Suppressor macrophage (primary cell): Measurements from ENCODE around the gene EEF1AKMT2.
A peak's percentile ranks its signal among the peaks of the same experiment; 100 is the strongest.
"Not testable (repeated sequence)": the region's sequence is repeated elsewhere in the genome, so short reads cannot be mapped to it uniquely, and the experiment has no call there.

ENCODE experiments used
- DNase-seq, 4 experiments: peaks; one replicate each; pipeline ENCODE4 v3.0.0-alpha.2; 2020 to 2022

EEF1AKMT2 gene

DNA sequence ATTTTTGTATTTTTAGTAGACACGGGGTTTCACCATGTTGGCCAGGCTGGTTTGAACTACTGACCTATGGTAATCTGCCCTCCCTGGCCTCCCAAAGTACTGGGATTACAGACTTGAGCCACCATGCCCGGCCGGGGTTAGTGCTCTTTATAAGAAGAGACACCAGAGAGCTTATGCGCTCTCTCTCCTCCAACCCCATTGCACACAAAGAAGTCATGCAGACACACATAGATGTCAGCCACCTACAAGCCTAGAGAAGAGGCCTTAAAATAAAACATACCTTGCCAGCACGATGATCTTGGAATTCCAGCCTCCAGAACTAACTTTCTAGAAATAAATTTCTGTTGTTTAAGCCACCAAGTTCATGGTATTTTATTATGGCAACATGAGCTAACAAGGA, 37.5 kb downstream of the EEF1AKMT2 start:
- DNase-seq: no peak

- no peak for DNase-seq
These were observed 42.6 kb downstream of the EEF1AKMT2 start for GRCh38 chr10:124748953-124749645.

DNA sequence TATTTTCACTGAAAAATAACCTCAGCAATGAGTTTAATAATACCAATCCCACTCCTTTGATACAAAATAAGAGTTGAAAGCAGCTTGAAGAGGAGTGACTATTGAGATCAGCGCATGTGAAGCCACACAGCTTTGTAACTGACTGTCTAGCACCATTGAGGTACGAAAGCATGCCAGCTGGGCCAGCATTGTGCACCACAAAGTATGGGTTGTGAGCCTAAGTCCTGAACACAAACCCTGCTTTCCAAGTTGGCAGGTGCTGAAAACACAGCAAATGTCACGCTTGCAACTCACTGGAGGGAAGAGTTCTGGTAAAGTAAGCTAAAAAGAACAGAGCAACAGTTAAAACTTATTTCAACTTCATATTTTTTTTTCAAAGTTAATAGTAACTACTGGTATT, 43.5 kb downstream of the EEF1AKMT2 start:
- no peak for DNase-seq

DNA sequence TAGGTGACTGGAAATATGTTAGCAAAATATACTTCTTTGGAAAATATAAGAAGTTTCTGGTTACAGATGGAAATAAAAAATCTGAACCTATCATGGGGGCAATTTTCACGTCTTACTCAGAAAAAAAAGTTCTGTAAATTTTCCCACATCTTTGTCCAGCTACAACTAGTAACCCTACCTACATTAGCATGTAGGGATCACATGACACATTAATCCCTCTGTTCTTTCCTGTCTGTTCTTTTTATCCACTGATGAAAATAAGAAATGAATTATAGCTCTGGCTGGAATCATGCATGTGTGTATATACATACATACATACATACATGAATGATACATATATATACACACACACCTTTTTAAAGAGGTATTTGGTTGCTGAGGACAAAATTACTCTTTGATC, 43.9 kb downstream of the EEF1AKMT2 start:
- DNase-seq: no peak

DNA sequence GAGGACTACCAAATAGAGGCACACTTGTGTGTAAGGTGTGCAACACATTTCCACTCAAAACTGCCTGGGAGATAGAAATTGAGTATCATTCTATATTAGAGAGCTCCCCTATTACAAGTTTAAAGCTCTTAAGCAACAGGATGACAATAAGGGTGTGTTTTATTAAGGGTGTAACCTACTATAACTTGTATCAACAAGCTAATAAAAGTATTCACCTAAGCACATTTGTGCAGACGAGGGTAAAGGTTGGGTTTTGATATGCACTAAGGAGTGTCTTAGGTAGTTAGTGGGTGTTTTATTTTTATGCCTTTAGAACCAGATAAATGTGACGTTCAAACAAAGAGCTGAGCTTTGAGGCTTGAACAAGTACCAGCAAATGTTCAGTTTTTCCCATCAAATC, 44.7 kb downstream of the EEF1AKMT2 start:
- DNase-seq: no peak

GRCh38 chr10:124746447-124746846, 45.2 kb downstream of the EEF1AKMT2 start:
- DNase-seq: not testable (repeated sequence)

DNA sequence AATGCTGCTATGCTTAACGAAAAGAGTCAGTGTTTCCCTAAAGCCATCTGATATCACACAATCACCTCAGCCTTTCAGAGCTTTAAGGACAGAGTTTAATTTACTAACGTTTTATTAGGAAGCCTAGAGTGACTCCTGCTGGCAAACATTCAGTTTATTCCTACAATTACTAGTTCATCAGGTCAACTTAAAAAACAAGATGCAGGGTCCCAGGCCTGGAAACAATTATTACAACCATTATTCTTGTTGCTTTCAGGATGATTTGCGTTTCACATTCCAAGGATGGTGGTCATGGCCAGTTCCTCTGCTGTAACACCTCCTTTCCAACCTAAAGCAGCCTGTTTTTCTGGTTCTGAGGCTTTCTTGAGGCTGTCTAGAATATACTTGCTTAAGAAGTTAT, 46.0 kb downstream of the EEF1AKMT2 start:
- peak; percentile 42 to 81 (median 68) for DNase-seq

GRCh38 chr10:124745252-124745651, 46.4 kb downstream of the EEF1AKMT2 start:
- DNase-seq: no peak

DNA sequence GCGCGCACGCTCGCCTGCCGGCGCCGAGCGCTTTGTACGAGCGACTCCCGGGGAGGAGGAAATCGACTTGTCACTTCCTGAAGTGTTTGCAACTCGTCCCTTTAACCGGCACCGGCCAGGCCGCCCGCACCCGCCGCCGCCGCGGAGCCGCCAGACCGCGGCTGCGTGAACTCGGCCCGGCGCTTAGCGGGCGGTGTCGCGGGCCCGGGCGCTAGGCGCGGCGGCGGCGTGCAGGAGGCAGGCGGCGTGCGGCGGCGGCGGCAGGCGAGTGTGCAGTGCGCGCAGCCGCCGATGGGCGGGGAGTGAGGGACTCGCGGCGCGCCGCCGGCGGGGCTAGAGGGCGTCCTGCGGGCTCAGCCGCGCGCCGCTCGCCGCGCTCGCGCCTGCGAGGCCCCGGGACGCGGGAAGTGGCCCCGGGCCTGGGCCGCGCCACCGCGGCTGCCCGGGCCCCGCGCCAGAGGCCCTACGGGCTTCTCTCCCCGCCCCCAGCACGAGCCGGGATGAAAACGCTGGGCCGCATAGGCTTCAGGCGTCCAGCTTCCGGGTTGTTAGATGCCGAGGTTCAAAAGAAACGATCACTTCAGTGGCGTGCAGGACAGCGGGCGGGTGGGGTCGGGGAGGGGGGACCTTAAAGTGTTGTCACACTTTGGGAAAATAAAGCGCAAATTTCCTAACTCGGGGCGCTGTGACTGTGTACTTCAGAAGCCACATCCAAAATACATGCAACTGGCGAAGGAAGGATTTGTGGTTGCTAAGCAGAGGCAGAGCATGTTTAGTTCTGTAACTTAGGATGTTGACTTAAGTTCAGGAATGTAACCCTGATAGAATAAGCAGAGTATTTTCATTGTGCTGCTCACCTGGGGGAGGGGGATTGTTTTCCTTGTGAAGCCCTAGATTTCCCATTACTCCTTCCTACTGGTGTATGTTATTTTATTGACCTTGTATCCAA, 47.3 kb downstream of the EEF1AKMT2 start, which contains the start of gene FAM53B:
TSS of gene FAM53B (minus strand) at position 277 of the 949 bp plus-strand sequence. CDS start 37,665 bp downstream, outside the sequence.
- peak; percentile 89 to 97 (median 94) for DNase-seq

DNA sequence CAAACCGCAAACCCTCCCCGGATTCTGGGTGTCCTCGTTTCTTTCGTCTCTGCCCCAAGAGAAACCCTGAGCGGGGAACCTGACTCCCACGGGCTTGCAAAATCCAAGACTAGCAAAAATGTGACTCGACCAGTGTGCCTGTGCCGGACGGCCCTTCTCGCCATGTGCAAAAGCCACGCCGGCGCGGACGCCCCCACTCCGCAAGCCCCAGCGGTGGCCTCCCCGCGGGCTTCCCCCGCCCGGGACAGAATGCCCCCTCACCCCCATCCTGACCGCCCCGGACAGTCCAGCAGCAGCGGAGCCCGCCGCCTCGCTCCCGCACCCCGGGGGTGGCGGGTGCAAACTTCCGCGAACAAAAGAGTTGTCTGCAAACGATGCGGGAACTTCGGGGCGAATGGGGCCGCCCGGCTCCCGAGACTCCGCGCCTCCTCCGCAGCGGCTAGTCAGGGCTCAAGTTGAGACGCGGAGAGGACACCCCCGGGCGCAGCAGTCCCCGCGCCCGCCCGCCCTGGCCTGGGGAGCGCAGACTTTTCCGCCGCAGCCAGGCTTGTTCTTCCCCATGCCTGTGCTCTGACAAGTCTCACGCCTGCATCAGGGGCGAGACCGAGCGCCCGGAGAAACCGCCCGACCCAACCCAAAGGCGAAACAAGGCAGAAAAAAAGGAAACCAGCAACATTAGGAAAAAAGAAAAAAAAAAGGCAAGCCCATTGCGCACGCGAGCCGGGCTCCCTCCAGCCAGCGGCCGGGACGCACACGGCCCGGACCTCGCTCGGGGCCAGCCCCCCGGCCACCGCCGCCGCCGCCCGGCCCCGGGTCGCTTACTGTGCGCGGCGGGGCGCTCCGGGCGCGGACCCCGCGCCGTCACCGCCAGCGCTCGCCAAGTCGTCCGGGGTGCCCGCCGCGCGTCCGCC, 48.2 kb downstream of the EEF1AKMT2 start:
- peak; percentile 58 to 78 (median 74) for DNase-seq

DNA sequence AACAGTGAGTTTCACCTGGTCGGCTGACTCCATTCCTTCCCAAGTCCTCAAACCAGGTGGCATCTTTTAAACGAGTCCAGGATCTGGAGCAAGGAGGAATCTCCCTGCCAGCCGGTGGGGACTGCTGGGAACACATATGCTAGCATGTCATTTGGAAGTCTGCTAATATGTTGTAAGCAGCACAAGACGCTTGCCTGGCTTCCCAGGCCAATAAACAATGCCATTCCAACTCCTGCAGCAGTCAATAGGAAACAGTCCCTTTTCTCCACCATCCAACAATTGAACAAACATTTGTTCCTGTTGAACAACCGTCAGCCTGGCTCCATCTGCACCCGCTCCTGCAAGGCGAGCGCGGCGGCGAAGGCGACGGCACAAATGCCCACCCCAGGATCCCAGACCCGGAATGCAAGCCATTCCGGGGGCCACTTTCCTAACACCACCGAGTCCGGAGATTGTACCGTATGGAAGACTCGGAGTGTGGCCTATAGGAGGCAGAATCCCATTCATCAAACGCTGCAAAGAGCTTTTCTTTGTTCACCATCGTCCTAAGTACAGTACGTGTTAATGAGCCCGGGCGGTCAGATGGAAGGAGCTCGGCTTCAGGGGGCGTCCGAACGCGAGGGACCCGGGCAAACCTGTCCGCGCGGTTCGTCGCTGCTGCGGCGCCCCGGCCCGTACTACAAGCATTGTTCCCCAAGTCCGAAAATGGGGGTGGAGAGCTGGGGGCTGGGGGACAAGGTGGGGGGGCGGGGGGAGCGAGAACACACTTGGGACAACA, 49.1 kb downstream of the EEF1AKMT2 start:
- DNase-seq: peak; percentile 19 to 54 (median 28)

- DNase-seq: peak in 1 of 4 experiments; percentile 20
These were observed 49.7 kb downstream of the EEF1AKMT2 start for GRCh38 chr10:124741922-124742412.

GRCh38 chr10:124741281-124741921, 50.3 kb downstream of the EEF1AKMT2 start:
- peak; percentile 87 to 91 (median 89) for DNase-seq

DNA sequence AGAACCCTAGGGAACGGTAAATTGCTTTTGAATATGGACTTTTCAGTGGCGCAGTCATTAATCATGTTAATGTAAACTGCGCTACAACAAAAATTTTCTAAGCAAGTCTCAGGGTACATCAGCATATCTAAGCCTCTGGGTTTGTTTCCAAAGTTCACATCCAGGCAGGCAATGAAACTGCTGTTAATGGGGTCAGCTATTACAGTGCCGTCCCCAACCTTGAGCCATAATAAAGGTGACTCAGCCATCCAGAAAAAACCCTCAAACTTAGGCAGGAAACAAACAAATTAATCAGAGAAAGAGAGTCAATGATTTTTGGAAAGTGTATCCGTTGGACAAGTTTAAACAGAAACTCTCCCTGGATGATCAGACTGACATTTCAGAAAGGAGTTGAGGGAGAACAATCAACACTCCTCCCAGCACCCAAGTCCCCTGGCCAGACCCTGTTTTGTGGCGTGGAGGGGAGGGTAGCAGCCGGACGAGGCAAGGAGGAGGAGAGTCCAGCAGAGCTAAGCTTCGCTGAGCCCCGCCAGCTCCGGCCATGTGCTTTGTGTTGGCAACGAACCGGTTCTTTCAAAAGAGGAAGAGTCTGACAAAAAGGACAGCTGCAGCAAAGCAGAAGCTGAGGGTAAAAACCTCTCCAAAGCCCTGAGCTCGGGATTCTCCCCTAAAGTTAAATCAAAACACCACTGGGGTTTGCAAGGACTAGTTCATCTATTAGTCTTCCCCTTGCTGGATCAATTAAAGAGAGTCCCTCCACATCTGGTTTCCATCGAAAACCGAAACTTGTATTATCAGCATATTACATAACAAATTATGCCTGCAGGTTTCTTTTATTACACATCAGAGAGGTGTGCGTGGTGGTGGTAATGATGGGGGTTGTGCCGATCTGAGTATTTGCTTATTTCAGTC, 51.1 kb downstream of the EEF1AKMT2 start:
- DNase-seq: peak; percentile 82 to 91 (median 90)

DNA sequence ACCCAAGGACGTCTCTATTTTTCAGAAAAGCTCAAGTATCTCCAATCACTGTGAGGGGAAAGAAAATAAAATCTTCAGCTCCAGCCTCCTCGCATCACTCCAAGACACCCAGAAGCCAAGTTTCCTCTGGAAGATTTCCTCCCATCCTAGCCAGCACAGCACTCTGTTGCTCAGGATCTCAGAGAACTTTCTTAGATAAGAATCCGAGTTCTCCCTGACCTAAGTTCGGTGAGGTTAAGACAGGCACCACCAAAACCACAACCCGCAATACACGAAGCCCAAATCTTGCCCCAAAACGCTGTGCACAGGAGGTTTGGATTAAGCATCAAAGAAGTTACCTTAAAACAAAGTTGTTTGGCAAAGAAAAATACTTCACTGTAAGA, 51.7 kb downstream of the EEF1AKMT2 start:
- DNase-seq: no peak

DNA sequence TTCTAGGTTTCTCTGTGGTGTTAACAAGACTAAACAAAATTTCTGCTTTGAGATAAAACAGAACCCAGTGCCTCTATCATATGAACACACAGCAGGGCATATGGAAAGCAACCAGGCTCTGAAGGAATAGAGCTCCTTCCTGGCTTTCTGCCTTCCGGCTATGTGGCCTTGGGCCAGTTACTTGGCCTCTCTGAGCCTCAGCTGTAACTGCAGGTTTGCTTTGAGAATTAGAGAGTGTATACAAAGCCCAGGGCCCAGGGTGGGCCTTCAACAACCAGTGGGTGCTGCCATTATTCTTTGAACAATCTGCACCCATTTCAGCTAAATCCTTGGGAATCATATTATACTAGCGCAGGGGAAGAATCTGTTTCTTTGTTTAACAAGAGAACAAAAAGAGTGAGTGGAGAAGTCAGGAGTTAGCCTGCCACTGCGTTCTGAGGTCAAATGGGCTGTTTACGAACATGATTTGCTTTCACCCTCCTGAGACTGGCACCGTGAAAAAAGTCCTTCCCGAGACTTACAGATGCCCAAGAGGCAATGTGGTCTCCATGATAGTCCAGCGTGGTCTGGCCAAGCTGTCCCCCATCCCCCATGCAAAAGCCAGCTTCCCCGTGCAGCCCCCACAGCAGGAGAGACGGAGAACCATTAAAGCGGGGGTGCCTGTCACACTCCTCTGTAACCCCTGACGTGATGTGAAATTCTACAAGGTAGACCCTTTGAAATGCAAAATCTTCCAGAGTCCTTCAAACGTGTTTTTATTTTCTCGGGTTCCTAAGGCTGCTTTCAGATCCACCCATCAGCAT, 52.4 kb downstream of the EEF1AKMT2 start:
- no peak for DNase-seq

GRCh38 chr10:124738441-124738840, 53.2 kb downstream of the EEF1AKMT2 start:
- DNase-seq: no peak

DNA sequence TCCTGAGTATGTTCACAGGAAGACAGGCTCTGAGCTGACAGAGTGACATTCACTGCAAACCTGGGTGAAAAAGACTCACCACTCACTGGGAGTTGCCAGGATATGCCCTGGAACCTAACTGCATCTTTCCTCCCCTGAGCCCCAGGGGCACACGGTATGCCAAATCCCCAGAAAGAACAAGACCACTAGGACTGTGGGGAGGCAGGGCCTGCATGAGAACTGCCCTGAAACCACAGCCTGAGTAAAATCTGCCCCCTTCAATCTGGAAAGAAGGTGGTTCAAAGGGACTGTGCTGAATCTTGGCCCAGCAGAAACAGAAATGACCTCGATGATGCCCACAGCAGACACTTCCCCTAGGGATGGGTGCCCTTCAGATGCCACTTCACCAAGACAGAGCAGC, 54.0 kb downstream of the EEF1AKMT2 start:
- DNase-seq: no peak

DNA sequence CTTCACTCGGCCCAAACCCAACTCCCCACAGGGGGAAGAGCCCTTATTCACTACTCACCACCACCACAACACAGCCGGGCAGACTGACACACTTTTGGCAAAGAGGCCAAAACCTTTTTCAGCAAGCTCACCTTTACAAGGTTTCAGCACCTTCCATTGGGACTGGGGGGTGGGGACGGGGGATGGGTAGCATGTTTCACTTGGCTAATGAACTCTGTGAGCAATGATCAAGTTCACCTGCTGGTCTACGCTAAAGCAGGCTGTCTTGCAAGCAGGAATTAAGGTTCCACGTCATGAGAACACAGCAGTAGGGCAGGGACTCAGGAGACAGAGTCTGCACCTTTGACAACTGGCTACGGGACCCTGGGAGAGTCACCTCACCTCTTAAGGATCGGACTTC, 54.5 kb downstream of the EEF1AKMT2 start:
- DNase-seq: no peak
